HCT116 (cell line): ENCODE results near the gene CDCA3. TPM values are rescaled to one million over a fixed set of nuclear protein-coding genes. Genes with fewer than 3 reads are reported as not detected.

Experiments used
- ATAC-seq: fragments of 200-7000 bp; cut with Tn5 transposase; 2 replicates; pipeline ENCODE4 v1.9.1; 2020; ENCODE audit warnings: mild to moderate bottlenecking, moderate library complexity
- BruUV-seq: library from RNA; stranded (reverse); fragments of 400-500 nt; replicated peaks from 2 replicates; lab custom pipeline; 2021; lab: Mats Ljungman, UMichigan
- CTCF ChIA-PET: fragments of 300-600 bp; sonication (Branson Sonifier 250); formaldehyde crosslinking; loops from one replicate; lab custom pipeline; 2021; ENCODE audit warnings: antibody characterized with exemption; lab: Charles Lee
- POLR2A ChIA-PET: fragments of 300-600, 350-600 bp; sonication (Branson Sonifier 250); formaldehyde crosslinking; loops from one replicate; lab custom pipeline; 2021; ENCODE audit warnings: antibody characterized with exemption; lab: Charles Lee
- RAD21 ChIA-PET, 2 experiments: fragments of 300-600 bp; sonication (Branson Sonifier 250); formaldehyde crosslinking; loops; one replicate each; lab custom pipeline; 2023; ENCODE audit warnings: low total read pairs in 2 of 2; ENCODE audit not compliant: uncharacterized antibody in 2 of 2, unreplicated experiment in 2 of 2, low non-redundant PET in 1 of 2; lab: Charles Lee
- DNase-seq: peaks from one replicate; pipeline ENCODE4 v3.0.0-alpha.2; 2010; ENCODE audit warnings: low read depth, low spot score
- H2AFZ ChIP-seq: fragments of 200-600 bp; shearing (Covaris generic), sonication (generic); 2 replicates; pipeline ENCODE4 v1.6.1; 2017; ENCODE audit warnings: low read depth, mixed run types, mixed read lengths, antibody characterized with exemption, low read length; ENCODE audit not compliant: poor library complexity, severe bottlenecking
- H3K27ac ChIP-seq: 2 replicates; pipeline ENCODE4 v1.5.1; 2012; ENCODE audit warnings: low read depth, low read length
- H3K27me3 ChIP-seq: fragments of 200-600 bp; sonication (generic); 2 replicates; pipeline ENCODE4 v1.6.1; 2016; ENCODE audit warnings: mixed run types, low read length, mixed read lengths; ENCODE audit not compliant: insufficient read depth
- H3K36me3 ChIP-seq, 2 experiments: fragments of 200-500 bp in 1 of 2; fragments of 200-600 bp in 1 of 2; sonication (Bioruptor generic) in 1 of 2; sonication (generic) in 1 of 2; 2 replicates each; pipeline versions ENCODE4 v1.5.1 to v1.6.1; 2014 to 2016; ENCODE audit warnings: low read length in 2 of 2, inconsistent platforms in 1 of 2, mixed read lengths in 1 of 2, mixed run types in 1 of 2; ENCODE audit not compliant: insufficient read depth in 2 of 2, control insufficient read depth in 1 of 2
- H3K4me1 ChIP-seq, 2 experiments: fragments of 200-600 bp in 1 of 2; sonication (generic) in 1 of 2; 2 replicates each; pipeline versions ENCODE4 v1.5.1 to v1.6.1; 2012 to 2017; ENCODE audit warnings: low read length in 2 of 2, inconsistent platforms in 1 of 2, mild to moderate bottlenecking in 1 of 2, mixed read lengths in 1 of 2, mixed run types in 1 of 2, moderate library complexity in 1 of 2; ENCODE audit not compliant: insufficient read depth in 2 of 2, control insufficient read depth in 1 of 2
- H3K4me2 ChIP-seq: fragments of 200-600 bp; sonication (generic); 2 replicates; pipeline ENCODE4 v1.6.1; 2017; ENCODE audit warnings: mixed run types, low read length, mixed read lengths
- H3K4me3 ChIP-seq, 2 experiments: fragments of 200-600 bp in 1 of 2; sonication (generic) in 1 of 2; replicated peaks in 1 of 2; 2 replicates each; pipeline ENCODE4 v1.5.1; 2011 to 2016; ENCODE audit warnings: low read length in 2 of 2, control low read depth in 1 of 2, low read depth in 1 of 2, mild to moderate bottlenecking in 1 of 2, mixed read lengths in 1 of 2, mixed run types in 1 of 2
- H3K79me2 ChIP-seq: fragments of 200-600 bp; sonication (generic); 2 replicates; pipeline ENCODE4 v1.6.1; 2017; ENCODE audit warnings: mild to moderate bottlenecking, mixed run types, low read length, moderate library complexity, mixed read lengths; ENCODE audit not compliant: insufficient read depth
- H3K9ac ChIP-seq: fragments of 200-600 bp; sonication (generic); 2 replicates; pipeline ENCODE4 v1.6.1; 2016; ENCODE audit warnings: low read length, mixed read lengths
- H3K9me2 ChIP-seq: fragments of 200-600 bp; sonication (generic), shearing (Covaris generic); 2 replicates; pipeline ENCODE4 v1.6.1; 2017; ENCODE audit warnings: mixed run types, mild to moderate bottlenecking, moderate library complexity; ENCODE audit not compliant: insufficient read depth
- H3K9me3 ChIP-seq, 2 experiments: fragments of 200-500 bp in 1 of 2; fragments of 200-600 bp in 1 of 2; sonication (Bioruptor generic) in 1 of 2; sonication (generic) in 1 of 2; 2 replicates each; pipeline ENCODE4 v1.6.1; 2014 to 2017; ENCODE audit warnings: low read length in 2 of 2, mixed read lengths in 2 of 2, inconsistent platforms in 1 of 2, low read depth in 1 of 2, mild to moderate bottlenecking in 1 of 2, mixed run types in 1 of 2, moderate library complexity in 1 of 2; ENCODE audit not compliant: control insufficient read depth in 1 of 2, insufficient read depth in 1 of 2
- H4K20me1 ChIP-seq: fragments of 200-600 bp; sonication (generic), shearing (Covaris generic); 2 replicates; pipeline ENCODE4 v1.6.1; 2017; ENCODE audit warnings: mixed run types, mild to moderate bottlenecking, moderate library complexity; ENCODE audit not compliant: insufficient read depth
- ATF3 ChIP-seq: IDR thresholded peaks from 2 replicates; pipeline ENCODE4 v1.6.1; 2012
- CBX3 ChIP-seq: IDR thresholded peaks from 2 replicates; pipeline ENCODE4 v1.6.1; 2012; ENCODE audit warnings: low read depth
- CTCF ChIP-seq, 3 experiments: fragments of 200-600 bp in 1 of 3; sonication (generic) in 1 of 3; IDR thresholded peaks in 2 of 3; conservative IDR thresholded peaks in 1 of 3; 2 replicates each; pipeline ENCODE4 v1.5.1; 2012 to 2017; ENCODE audit warnings: low read depth in 2 of 3, low read length in 2 of 3, antibody characterized with exemption in 1 of 3, borderline replicate concordance in 1 of 3, control low read depth in 1 of 3, mild to moderate bottlenecking in 1 of 3, mixed read lengths in 1 of 3, mixed run types in 1 of 3, moderate library complexity in 1 of 3; ENCODE audit not compliant: insufficient read depth in 1 of 3
- ELF1 ChIP-seq: IDR thresholded peaks from 2 replicates; pipeline ENCODE4 v1.6.1; 2012; ENCODE audit warnings: low read depth, borderline replicate concordance
- EZH2 ChIP-seq: fragments of 200-600 bp; sonication (generic); IDR thresholded peaks from 2 replicates; pipeline ENCODE4 v1.6.1; 2017; ENCODE audit warnings: antibody characterized with exemption, mixed run types
- FOSL1 ChIP-seq: IDR thresholded peaks from 2 replicates; pipeline ENCODE4 v1.6.1; 2012; ENCODE audit warnings: low read depth
- JUND ChIP-seq: IDR thresholded peaks from 2 replicates; pipeline ENCODE4 v1.6.1; 2012
- RAD21 ChIP-seq: IDR thresholded peaks from 2 replicates; pipeline ENCODE4 v1.6.1; 2012; ENCODE audit warnings: low read depth, mild to moderate bottlenecking
- SIN3A ChIP-seq: IDR thresholded peaks from 2 replicates; pipeline ENCODE4 v1.6.1; 2012; ENCODE audit warnings: low read depth
- SP1 ChIP-seq: IDR thresholded peaks from 2 replicates; pipeline ENCODE4 v1.6.1; 2012; ENCODE audit warnings: low read depth
- SRF ChIP-seq: IDR thresholded peaks from 2 replicates; pipeline ENCODE4 v1.6.1; 2012; ENCODE audit warnings: low read depth
- ZFX ChIP-seq: fragments of 450-650 bp; IDR thresholded peaks from 2 replicates; pipeline ENCODE4 v1.6.1; 2017
- intact Hi-C: fragments of 100-400 bp; cut with micrococcal nuclease; formaldehyde crosslinking; loops from 2 replicates; pipeline ENCODE4 v1.10.0; 2022
- total RNA-seq: library from RNA; stranded (reverse); gene quantifications from one replicate; pipeline ENCODE4 v1.2.1, GENCODE V29; 2021; ENCODE audit not compliant: unreplicated experiment
- TF ChIP-seq, protein P1 (sequence below): IDR thresholded peaks from 2 replicates; pipeline ENCODE4 v1.6.1; 2011; ENCODE audit warnings: mild to moderate bottlenecking, low read length, moderate library complexity; ENCODE audit not compliant: insufficient replicate concordance; ENCODE audit errors: extremely low read depth
- TF ChIP-seq, protein P2 (sequence below): IDR thresholded peaks from 2 replicates; pipeline ENCODE4 v1.6.1; 2012

Gene CDCA3
- total RNA-seq, 1 experiment from 2014 or later = 63.0 TPM

DNA sequence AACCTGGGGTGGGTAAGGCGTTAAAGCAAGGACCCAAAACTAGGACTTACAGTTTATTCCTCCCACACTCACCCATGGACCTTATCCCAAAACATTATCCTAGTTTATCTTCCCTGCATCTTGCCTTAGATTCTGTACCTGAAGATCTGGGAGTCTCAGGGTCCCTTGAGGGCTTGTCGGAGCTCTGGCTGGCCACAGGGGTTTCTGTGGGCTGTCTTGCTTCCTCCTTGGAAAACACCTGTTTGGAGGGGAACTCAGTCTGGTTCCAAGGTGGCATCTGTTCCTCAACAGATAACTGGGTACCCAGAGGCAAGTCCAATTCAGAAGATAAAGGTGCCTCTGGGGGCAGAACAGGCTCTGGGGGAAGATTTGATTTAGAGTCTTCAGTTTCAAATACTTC lies 1.7 kb downstream of the CDCA3 start:
- ATAC-seq (no peak), DNase-seq (no peak)
- POLR2A ChIA-PET = interaction anchor here (8.9 kb wide), 1 partner anchor 20 kb away, joined by 186 read pairs; the partner anchor contains the start of genes SPSB2 and TPI1

More for the DNA sequence above, 1.7 kb downstream of the CDCA3 start:
- Histone ChIP-seq H3K4me2 (peak overlapping the region; percentile 100; the same call in 1 of the 2 replicates), H4K20me1 (no peaks in the 10 kb centered on the region), H3K27ac (no peak overlapping the region), H3K9ac (no peak overlapping the region; the same call in 1 of the 2 replicates), H3K79me2 (peaks cover 37% of the 10 kb centered on the region), H3K4me3 (no peak overlapping the region), H3K27me3 (no peaks in the 10 kb centered on the region), H3K9me3 (no peaks in the 10 kb centered on the region), H3K4me1 (peaks cover 15 to 31% of the 10 kb centered on the region in 2 experiments), H3K36me3 (peaks cover 25 to 49% of the 10 kb centered on the region in 2 experiments; a peak in 3 of 4 replicates), H3K9me2 (no peaks in the 10 kb centered on the region), H2AFZ (no peak overlapping the region)
- ChIA-PET RAD21 (no interaction called here), CTCF (interaction anchor here (1.2 kb wide), 1 partner anchor 15 kb away, joined by 3 read pairs; no protein-coding TSS in a partner anchor)
- intact Hi-C loops = no loop called here
- no TSS peak for BruUV-seq
- no peak for TF ChIP-seq JUND
- TF ChIP-seq SP1 = no peak
- no peak for TF ChIP-seq CTCF (IDR thresholded peaks at IDR 0.05 in 2 of 3, conservative IDR thresholded peaks at IDR 0.05 in 1 of 3; ENCODE audit: borderline replicate concordance in 1 of 3, insufficient read depth in 1 of 3, low read depth in 2 of 3, low read length in 2 of 3)
- TF ChIP-seq FOSL1 = no peak
- no peak for TF ChIP-seq CBX3
- no peak for TF ChIP-seq ATF3
- TF ChIP-seq, protein P1, sequence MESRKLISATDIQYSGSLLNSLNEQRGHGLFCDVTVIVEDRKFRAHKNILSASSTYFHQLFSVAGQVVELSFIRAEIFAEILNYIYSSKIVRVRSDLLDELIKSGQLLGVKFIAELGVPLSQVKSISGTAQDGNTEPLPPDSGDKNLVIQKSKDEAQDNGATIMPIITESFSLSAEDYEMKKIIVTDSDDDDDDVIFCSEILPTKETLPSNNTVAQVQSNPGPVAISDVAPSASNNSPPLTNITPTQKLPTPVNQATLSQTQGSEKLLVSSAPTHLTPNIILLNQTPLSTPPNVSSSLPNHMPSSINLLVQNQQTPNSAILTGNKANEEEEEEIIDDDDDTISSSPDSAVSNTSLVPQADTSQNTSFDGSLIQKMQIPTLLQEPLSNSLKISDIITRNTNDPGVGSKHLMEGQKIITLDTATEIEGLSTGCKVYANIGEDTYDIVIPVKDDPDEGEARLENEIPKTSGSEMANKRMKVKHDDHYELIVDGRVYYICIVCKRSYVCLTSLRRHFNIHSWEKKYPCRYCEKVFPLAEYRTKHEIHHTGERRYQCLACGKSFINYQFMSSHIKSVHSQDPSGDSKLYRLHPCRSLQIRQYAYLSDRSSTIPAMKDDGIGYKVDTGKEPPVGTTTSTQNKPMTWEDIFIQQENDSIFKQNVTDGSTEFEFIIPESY = no peak
- no peak for TF ChIP-seq ZFX
- TF ChIP-seq RAD21 = no peak
- TF ChIP-seq EZH2 = no peak
- TF ChIP-seq, protein P2, sequence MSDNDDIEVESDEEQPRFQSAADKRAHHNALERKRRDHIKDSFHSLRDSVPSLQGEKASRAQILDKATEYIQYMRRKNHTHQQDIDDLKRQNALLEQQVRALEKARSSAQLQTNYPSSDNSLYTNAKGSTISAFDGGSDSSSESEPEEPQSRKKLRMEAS = no peak
- TF ChIP-seq ELF1 = no peak
- no peak for TF ChIP-seq SRF
- no peak for TF ChIP-seq SIN3A
